B cell (primary cell): Measurements from ENCODE around the gene SMARCC2. TPM values are rescaled to one million over a fixed set of nuclear protein-coding genes. Genes with fewer than 3 reads are reported as not detected.

ENCODE experiments used
- ATAC-seq: fragments of 200-7000 bp; cut with Tn5 transposase; one replicate; pipeline ENCODE4 v1.10.0; 2021; ENCODE audit warnings: low read depth, mild to moderate bottlenecking, moderate number of reproducible peaks, moderate library complexity
- CTCF ChIA-PET: fragments of 350-600 bp; sonication (Branson Sonifier 250); formaldehyde crosslinking; loops from one replicate; lab custom pipeline; 2021; ENCODE audit warnings: antibody characterized with exemption, inconsistent platforms; lab: Charles Lee
- POLR2A ChIA-PET: fragments of 350-600 bp; sonication (Branson Sonifier 250); formaldehyde crosslinking; loops from one replicate; lab custom pipeline; 2021; ENCODE audit warnings: antibody characterized with exemption; lab: Charles Lee
- DNase-seq: peaks from one replicate; pipeline ENCODE4 v3.0.0; 2013
- H2AFZ ChIP-seq: 2 replicates; pipeline ENCODE4 v1.6.1; 2012; ENCODE audit warnings: mild to moderate bottlenecking, low read depth, low read length; ENCODE audit not compliant: insufficient read depth, poor library complexity, severe bottlenecking
- H3K27ac ChIP-seq, 2 donors: 1 replicate in 1 of 2; 2 replicates in 1 of 2; pipeline ENCODE4 v1.5.1; 2012 to 2013; ENCODE audit warnings: low read length in 2 of 2, mild to moderate bottlenecking in 2 of 2, moderate library complexity in 1 of 2
- H3K27me3 ChIP-seq, 4 experiments: fragments of 200-600 bp in 1 of 4; sonication (generic) in 1 of 4; replicated peaks in 1 of 4; 1 replicate in 2 of 4; 2 replicates in 2 of 4; pipeline versions ENCODE4 v1.6.1 to v1.7.0; 2013 to 2016; ENCODE audit warnings: low read length in 3 of 4, mild to moderate bottlenecking in 2 of 4, mixed read lengths in 1 of 4, moderate library complexity in 1 of 4; ENCODE audit not compliant: insufficient read depth in 4 of 4, control insufficient read depth in 3 of 4; ENCODE audit errors: control extremely low read depth in 1 of 4
- H3K36me3 ChIP-seq, 2 experiments: replicated peaks in 1 of 2; 1 replicate in 1 of 2; 2 replicates in 1 of 2; pipeline versions ENCODE4 v1.6.1 to v1.7.1; 2013; ENCODE audit warnings: low read length in 1 of 2; ENCODE audit not compliant: insufficient read depth in 2 of 2, control insufficient read depth in 1 of 2; ENCODE audit errors: control extremely low read depth in 1 of 2, extremely low read depth in 1 of 2
- H3K4me1 ChIP-seq, 2 donors: fragments of 200-600 bp in 1 of 2; sonication (generic) in 1 of 2; 1 replicate in 1 of 2; 2 replicates in 1 of 2; pipeline versions ENCODE4 v1.5.1 to v1.6.1; 2013 to 2017; ENCODE audit warnings: low read length in 2 of 2; ENCODE audit not compliant: control insufficient read depth in 2 of 2, insufficient read depth in 2 of 2
- H3K4me2 ChIP-seq: replicated peaks from 2 replicates; pipeline ENCODE3; 2012; ENCODE audit warnings: mild to moderate bottlenecking, low read depth, low read length; ENCODE audit not compliant: poor library complexity, severe bottlenecking
- H3K4me3 ChIP-seq, 5 experiments: fragments of 200-600 bp in 1 of 5; sonication (generic) in 1 of 5; 1 replicate in 3 of 5; 2 replicates in 2 of 5; pipeline versions ENCODE4 v1.5.1 to v1.7.0; 2011 to 2016; ENCODE audit warnings: low read length in 4 of 5, mild to moderate bottlenecking in 4 of 5, low read depth in 2 of 5, control low read depth in 1 of 5, moderate library complexity in 1 of 5; ENCODE audit not compliant: insufficient read depth in 1 of 5; ENCODE audit errors: control extremely low read depth in 1 of 5, extremely low read depth in 1 of 5
- H3K79me2 ChIP-seq: fragments of 200-600 bp; sonication (generic); one replicate; pipeline ENCODE4 v1.6.0; 2016; ENCODE audit warnings: low read length; ENCODE audit not compliant: control insufficient read depth, insufficient read depth
- H3K9ac ChIP-seq: fragments of 200-600 bp; sonication (generic); 2 replicates; pipeline ENCODE4 v1.6.1; 2017; ENCODE audit warnings: mild to moderate bottlenecking, low read length, moderate library complexity
- H3K9me3 ChIP-seq, 3 donors: one replicate each; pipeline versions ENCODE4 v1.6.1 to v1.7.1; 2013; ENCODE audit warnings: low read length in 2 of 3; ENCODE audit not compliant: control insufficient read depth in 2 of 3, insufficient read depth in 1 of 3; ENCODE audit errors: control extremely low read depth in 1 of 3
- H4K20me1 ChIP-seq: 2 replicates; pipeline ENCODE4 v1.6.0; 2012; ENCODE audit warnings: mild to moderate bottlenecking, low read length; ENCODE audit not compliant: insufficient read depth, control insufficient read depth, poor library complexity, severe bottlenecking
- H3K27ac Mint-ChIP-seq: one replicate; pipeline ENCODE4 v1.8.0; 2021; ENCODE audit warnings: mixed read lengths
- H3K27me3 Mint-ChIP-seq: one replicate; pipeline ENCODE4 v1.8.0; 2021; ENCODE audit warnings: mixed read lengths
- H3K4me1 Mint-ChIP-seq: one replicate; pipeline ENCODE4 v1.8.0; 2021; ENCODE audit warnings: mixed read lengths
- H3K4me3 Mint-ChIP-seq: one replicate; pipeline ENCODE4 v1.8.0; 2021; ENCODE audit warnings: mixed read lengths
- H3K9me3 Mint-ChIP-seq: one replicate; pipeline ENCODE4 v1.8.0; 2022; ENCODE audit warnings: mixed read lengths; ENCODE audit not compliant: insufficient read depth
- CTCF ChIP-seq: fragments of 200-600 bp; IDR thresholded peaks from one replicate; pipeline ENCODE4 v1.8.0; 2022; ENCODE audit warnings: antibody characterized with exemption, mild to moderate bottlenecking
- EZH2 ChIP-seq: IDR thresholded peaks from 2 replicates; pipeline ENCODE4 v1.6.1; 2012; ENCODE audit warnings: borderline replicate concordance, low read depth, mild to moderate bottlenecking, moderate library complexity, low read length; ENCODE audit not compliant: insufficient read depth, poor library complexity, severe bottlenecking
- WGBS: methylation state at CpG from one replicate; pipeline ENCODE4 v1.1.5; 2013; ENCODE audit warnings: missing lambda C conversion rate; ENCODE audit not compliant: insufficient coverage; 5-methylcytosine and 5-hydroxymethylcytosine counted together
- intact Hi-C: fragments of 100-400 bp; cut with micrococcal nuclease; formaldehyde crosslinking; loops from one replicate; pipeline ENCODE4 v1.10.0; 2022
- polyA plus RNA-seq: library from polyadenylated mRNA; depleted of rRNA; stranded (reverse); fragments of >200 nt; gene quantifications from 2 replicates; pipeline ENCODE4 v1.2.3, GENCODE V29; 2012
- total RNA-seq, 2 donors: library from RNA; stranded (reverse); fragments of 120-200 nt in 1 of 2; gene quantifications; 1 replicate in 1 of 2; 2 replicates in 1 of 2; pipeline versions ENCODE4 v1.2.3 to v1.2.4, GENCODE V29; 2013 to 2022

Gene SMARCC2
- total and polyA plus RNA-seq, 2 donors (not counting 1 experiment from before 2014, with no cell fraction given) = 70.4 to 198 TPM

GRCh38 chr12:56161690-56162351 is 27.5 kb downstream of the SMARCC2 start:
- Histone ChIP-seq H3K4me2 (no peak overlapping the region), H3K36me3 (peaks cover 6 to 69% of the 10 kb centered on the region in 2 experiments), H3K27me3 (no peaks in the 10 kb centered on the region), H3K4me1 (peaks cover 20 to 35% of the 10 kb centered on the region in 2 donors), H3K9me3 (no peaks in the 10 kb centered on the region), H3K27ac (no peak overlapping the region), H3K9ac (no peak overlapping the region), H3K4me3 (no peak overlapping the region), H4K20me1 (peaks cover 14% of the 10 kb centered on the region), H3K79me2 (peaks cover 36% of the 10 kb centered on the region), H2AFZ (no peak overlapping the region)
- ATAC-seq = no peak
- Mint-ChIP-seq H3K27me3 (no peaks in the 10 kb centered on the region), H3K4me3 (peak overlapping the region; percentile 13), H3K9me3 (no peaks in the 10 kb centered on the region), H3K27ac (peak overlapping the region; percentile 67), H3K4me1 (peaks cover 36% of the 10 kb centered on the region)
- WGBS = 100% methylated on average over 4 of the region's 10 CpGs
- no peak for TF ChIP-seq CTCF
- POLR2A ChIA-PET = interaction anchor here (0.6 to 0.9 kb wide), 4 partner anchors 14 to 37 kb away, joined by 3 to 7 read pairs (median 5); no protein-coding TSS in a partner anchor
- intact Hi-C loops = no loop called here
- DNase-seq = no peak
- CTCF ChIA-PET = interaction anchor here (1.0 to 3.4 kb wide), 7 partner anchors 27 to 236 kb away, joined by 3 to 24 read pairs (median 4); partner anchors contain the start of genes ANKRD52, SMARCC2 and ZC3H10

- H3K4me1 Mint-ChIP-seq = peaks cover 36% of the 10 kb centered on the region
- CTCF ChIA-PET = interaction anchor here (1.0 to 3.4 kb wide), 7 partner anchors 28 to 235 kb away, joined by 3 to 24 read pairs (median 4); partner anchors contain the start of genes ANKRD52, SMARCC2 and ZC3H10
These were observed 28.2 kb downstream of the SMARCC2 start for GRCh38 chr12:56160894-56161689.

More at GRCh38 chr12:56160894-56161689, 28.2 kb downstream of the SMARCC2 start:
- Mint-ChIP-seq H3K9me3 (no peaks in the 10 kb centered on the region), H3K27me3 (no peaks in the 10 kb centered on the region), H3K27ac (peak overlapping the region; percentile 67), H3K4me3 (peak overlapping the region; percentile 96)
- intact Hi-C loops = no loop called here
- Histone ChIP-seq H2AFZ (no peak overlapping the region), H3K4me1 (peaks cover 20 to 38% of the 10 kb centered on the region in 2 donors), H3K79me2 (peaks cover 43% of the 10 kb centered on the region), H3K9ac (no peak overlapping the region), H3K4me2 (peak overlapping the region; percentile 83), H3K9me3 (no peaks in the 10 kb centered on the region), H4K20me1 (peaks cover 14% of the 10 kb centered on the region), H3K36me3 (peaks cover 6 to 66% of the 10 kb centered on the region in 2 experiments), H3K4me3 (no peak overlapping the region), H3K27ac (peak overlapping the region; percentile 88 to 97), H3K27me3 (no peaks in the 10 kb centered on the region)
- POLR2A ChIA-PET = interaction anchor here (0.6 to 1.0 kb wide), 4 partner anchors 16 to 36 kb away, joined by 3 to 7 read pairs (median 4); no protein-coding TSS in a partner anchor
- ATAC-seq (no peak), DNase-seq (no peak)
- no peak for TF ChIP-seq CTCF
- no peak for TF ChIP-seq EZH2
- WGBS = 93% methylated on average over 5 of the region's 11 CpGs
